HG02943 (cell line): ENCODE data around the gene GAS2L3.
"Not testable (repeated sequence)": the region's sequence is repeated elsewhere in the genome, so short reads cannot be mapped to it uniquely, and the experiment has no call there.

ENCODE experiments used
- ATAC-seq: cut with Tn5 transposase; IDR thresholded peaks from one replicate; pipeline ENCODE4 v1.9.1; 2021; ENCODE audit warnings: mild to moderate bottlenecking, low read depth, moderate library complexity; ENCODE audit not compliant: unreplicated experiment

Gene GAS2L3

GRCh38 chr12:100573292-100574186 is at the start of gene GAS2L3:
TSS of gene GAS2L3 (plus strand) at chr12:100573684. CDS start at chr12:100594905, 21,221 bp downstream.
- peak; percentile 98 for ATAC-seq

DNA sequence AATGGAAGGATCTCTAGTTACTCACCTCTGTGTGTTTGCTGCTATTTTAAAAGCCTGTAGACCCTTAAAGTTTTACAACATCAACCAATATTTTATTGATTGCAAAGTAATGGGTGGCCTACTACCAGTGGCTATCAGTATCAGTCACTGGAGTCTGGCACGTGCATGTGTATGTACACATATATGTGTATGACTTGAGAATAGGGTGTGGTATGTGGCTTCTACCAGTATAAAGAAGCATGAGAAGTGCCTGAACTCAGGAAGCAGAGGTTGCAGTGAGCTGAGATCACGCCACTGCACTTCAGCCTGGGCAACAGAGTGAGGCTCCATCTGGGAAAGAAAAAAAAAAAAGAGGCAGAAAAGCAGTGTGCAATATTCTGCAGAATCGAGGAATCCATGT is 45.5 kb upstream of the GAS2L3 start:
- ATAC-seq, result no peak

- ATAC-seq, result no peak
These were observed 44.9 kb upstream of the GAS2L3 start for GRCh38 chr12:100528471-100529127.

- no peak for ATAC-seq
These were observed 43.6 kb upstream of the GAS2L3 start for GRCh38 chr12:100529756-100530350.

DNA sequence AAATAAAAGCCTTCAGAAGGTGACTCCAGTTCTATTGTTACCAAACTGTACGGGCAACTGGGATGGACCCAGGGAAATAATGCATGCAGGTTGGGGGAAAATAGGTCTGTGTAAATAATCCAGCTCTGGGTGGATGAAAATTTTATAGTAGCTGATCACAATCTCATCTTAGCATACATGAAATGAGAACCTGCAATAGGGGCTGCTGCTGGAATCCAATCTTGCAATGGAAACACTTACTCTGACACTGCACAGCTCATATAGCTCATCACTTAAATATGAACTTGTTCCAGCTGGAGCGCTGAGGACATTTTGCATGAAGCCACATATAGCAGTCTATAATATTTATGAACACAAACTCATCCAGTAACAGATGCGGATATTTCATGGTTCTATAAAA is 40.1 kb upstream of the GAS2L3 start:
- no peak for ATAC-seq

DNA sequence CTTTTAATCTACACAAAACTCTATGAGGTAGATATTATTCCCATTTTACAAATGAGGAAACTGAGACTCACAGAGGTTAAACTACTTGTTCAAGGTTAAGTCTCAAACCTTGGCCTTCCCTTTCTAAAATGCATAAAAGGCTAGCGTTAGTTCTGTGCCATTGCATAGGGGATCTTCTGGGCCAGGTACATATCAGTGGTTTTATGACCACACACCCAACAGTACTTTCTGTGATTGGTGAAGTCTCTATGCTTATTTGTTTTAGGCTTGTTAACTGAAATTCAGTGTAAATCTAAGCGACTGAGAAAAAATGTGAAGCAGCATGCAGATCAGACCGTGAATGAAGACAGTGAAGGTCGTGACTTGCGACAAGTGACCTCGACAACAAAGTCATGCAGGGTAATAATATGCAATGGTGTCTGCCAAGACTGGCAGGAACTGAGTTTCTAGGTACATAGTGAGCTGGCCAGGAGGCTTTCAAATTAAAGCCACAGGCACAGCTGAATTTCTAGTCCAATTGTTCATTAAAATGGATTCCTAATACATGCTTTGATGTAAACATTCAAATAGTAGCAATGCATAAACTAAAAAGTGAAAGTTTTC is 38.8 kb upstream of the GAS2L3 start:
- ATAC-seq, result no peak

GRCh38 chr12:100539202-100539601 is 34.3 kb upstream of the GAS2L3 start:
- ATAC-seq, result no peak

GRCh38 chr12:100544165-100544564 is 29.3 kb upstream of the GAS2L3 start:
- ATAC-seq, result no peak

DNA sequence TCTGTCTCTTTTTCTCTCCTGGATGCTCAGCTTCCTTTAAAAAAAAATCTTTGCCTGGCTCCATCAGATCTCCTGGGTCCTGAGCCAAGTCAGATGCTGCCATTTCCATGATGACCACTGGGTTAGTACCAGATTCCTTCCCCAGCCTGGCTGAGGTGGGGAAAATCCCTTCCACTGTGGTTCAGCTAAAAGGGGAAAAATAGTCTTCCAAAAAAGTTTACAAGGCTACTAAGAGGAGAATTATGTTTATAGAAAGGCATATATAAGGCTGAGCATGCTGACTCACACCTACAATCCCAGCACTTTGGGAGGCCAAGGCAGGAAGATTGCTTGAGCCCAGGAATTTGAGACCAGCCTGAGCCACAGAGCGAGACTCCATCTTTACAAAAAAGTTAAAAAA is 28.4 kb upstream of the GAS2L3 start:
- ATAC-seq, result no peak

- ATAC-seq, result no peak
These were observed 19.5 kb upstream of the GAS2L3 start for GRCh38 chr12:100553936-100554335.

- no peak for ATAC-seq
These were observed 18.8 kb upstream of the GAS2L3 start for GRCh38 chr12:100554608-100555077.

GRCh38 chr12:100555722-100556121 is 17.8 kb upstream of the GAS2L3 start:
- no peak for ATAC-seq

GRCh38 chr12:100557357-100557756 is 16.1 kb upstream of the GAS2L3 start:
- ATAC-seq, result no peak

- not testable (repeated sequence) for ATAC-seq
These were observed 14.2 kb upstream of the GAS2L3 start for GRCh38 chr12:100559261-100559660.

DNA sequence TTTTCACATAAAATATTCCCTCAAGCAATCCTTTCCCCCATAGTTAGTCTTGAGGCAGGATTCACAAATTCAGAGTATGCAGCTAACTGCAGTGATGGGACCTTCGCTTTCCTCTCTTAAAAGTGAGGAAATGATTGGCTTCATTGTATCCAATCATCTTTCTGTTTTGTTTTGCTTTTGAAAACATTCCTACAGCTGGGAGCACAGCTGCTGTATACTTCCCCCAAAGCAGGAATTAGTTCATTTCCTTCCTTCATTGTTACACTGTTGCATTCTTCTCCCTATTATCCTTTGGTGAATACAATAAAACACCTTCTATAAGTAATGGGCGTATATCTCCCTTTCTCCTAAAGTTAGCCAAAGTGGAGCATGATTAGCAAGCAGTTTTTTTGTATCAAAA is 9.4 kb upstream of the GAS2L3 start:
- no peak for ATAC-seq

DNA sequence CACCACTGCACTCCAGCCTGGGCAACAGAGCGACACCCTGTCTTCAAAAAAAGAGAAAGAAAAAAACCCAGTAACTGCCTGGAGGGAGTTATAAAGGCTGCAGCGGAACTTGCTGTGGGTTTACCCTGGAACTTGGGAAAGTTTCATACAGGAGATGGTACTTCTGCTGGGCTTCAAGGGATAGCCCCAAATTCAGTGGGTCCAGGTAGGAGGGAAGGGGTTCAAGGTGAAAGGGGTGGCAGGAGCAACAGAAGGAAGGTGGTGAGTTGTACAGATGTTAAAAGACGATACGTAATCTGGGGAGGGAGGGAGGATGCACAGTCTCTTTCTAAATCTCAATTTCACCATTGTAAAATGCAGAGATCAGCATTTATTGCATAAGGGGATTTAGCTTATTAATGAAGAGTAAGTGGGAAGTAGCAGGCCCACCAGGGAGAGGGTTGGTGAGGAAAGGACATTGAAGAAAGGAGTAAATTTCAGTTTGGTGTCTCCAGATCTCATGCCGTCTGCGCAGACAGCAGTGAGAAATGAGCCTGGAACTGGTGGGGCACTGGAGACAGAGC is 8.5 kb upstream of the GAS2L3 start:
- ATAC-seq, result no peak

DNA sequence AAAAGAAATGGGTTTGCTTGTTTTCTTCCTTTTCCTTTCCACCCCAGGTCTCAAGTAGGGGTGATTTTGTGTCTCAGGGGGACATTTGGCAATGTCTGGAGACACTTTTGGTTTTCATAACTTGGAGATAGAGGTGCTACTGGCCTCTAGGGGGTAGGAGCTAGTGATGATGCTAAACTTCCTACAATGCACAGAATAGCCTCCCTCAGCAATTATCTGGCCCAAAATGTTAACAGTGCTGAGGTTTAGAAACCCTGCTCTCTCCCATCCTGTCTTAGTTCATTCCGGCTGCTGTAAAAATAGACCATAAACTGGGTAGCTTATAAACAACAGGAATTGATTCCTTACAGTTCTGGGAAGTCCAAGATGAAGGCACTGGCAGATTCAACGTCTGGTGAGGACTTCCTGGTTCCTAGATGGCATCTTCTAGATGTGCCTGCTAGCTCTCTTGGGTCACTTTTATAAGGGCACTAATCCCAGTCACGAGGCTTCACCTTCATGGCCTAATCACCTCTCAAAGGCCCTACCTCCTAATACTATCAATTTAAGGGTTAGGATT is 7.4 kb upstream of the GAS2L3 start:
- ATAC-seq, result no peak

- ATAC-seq, result peak; percentile 71
These were observed 6.4 kb upstream of the GAS2L3 start for GRCh38 chr12:100566887-100567637.

DNA sequence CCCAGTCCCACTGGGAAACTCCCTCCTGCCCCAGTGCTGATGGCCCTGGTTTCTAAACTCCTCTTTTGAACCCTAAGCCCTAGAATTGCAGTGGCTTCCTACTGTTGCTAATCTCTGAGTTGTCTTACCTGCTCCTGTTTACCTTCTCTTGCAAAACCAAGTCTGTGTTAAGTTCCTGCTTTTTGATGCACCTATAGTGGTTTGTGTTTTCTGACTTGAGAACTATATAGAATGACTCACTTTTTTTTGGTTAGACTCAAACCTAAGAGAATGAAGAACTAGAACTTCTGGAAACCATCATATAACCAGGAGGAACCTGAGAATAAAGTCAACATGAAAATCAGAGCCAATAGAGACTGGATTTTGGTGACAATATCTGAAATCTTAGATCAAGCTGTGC is 5.5 kb upstream of the GAS2L3 start:
- no peak for ATAC-seq

DNA sequence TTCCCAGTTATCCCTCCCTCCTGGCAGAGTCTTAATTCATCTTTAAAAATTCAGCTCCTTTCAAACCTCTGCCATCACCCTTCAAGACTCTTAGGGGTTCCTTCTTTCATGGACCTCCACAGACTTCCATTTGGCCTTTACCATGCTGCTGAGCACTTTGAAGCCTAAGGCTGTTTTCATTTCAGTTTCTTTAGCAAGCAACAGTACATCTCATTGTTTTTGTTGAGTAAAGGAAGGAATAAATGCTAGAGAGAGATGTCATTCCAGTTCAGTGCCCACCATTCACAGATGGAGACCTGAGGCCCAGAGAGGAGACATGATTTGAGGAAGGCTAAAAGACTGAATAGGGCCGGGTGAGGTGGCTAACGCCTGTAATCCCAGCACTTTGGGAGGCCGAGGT is 1.3 kb upstream of the GAS2L3 start:
- no peak for ATAC-seq
